IPS-11a (cell line): ENCODE data around the gene ALDH7A1.
"Not testable (repeated sequence)": the region's sequence is repeated elsewhere in the genome, so short reads cannot be mapped to it uniquely, and the experiment has no call there.

Experiments
- H3K4me3 ChIP-seq: one replicate; pipeline ENCODE4 v1.5.1; 2013; ENCODE audit warnings: low read depth, low read length, control low read depth

The ALDH7A1 gene

DNA sequence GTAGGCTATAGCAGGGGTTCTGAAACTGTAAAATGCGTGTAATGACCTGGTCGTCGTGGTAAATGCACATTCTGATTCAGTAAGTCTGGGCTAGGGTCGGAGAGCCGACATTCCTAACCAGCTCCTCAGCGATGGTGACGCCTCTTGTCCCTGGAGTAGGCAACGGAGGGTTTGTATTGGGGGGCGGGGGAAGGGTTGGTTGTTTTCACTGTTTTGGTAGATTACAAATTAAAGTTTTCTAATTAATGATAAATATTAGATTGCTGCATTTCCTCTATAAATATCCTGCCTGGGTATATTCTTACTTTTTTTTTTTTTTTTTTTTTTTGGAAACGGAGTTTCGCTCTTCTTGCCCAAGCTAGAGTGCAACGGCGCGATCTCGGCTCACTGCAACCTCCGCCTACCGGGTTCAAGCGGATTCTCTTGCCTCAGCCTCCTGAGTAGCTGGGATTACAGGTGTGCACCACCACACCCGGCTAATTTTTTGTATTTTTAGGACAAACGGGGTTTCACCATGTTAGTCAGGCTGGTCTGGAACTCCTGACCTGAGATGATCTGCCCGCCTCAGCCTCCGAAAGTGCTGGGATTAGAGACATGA is 566 bp upstream of the ALDH7A1 start:
- H3K4me3 ChIP-seq = peak overlapping the region; percentile 81

DNA sequence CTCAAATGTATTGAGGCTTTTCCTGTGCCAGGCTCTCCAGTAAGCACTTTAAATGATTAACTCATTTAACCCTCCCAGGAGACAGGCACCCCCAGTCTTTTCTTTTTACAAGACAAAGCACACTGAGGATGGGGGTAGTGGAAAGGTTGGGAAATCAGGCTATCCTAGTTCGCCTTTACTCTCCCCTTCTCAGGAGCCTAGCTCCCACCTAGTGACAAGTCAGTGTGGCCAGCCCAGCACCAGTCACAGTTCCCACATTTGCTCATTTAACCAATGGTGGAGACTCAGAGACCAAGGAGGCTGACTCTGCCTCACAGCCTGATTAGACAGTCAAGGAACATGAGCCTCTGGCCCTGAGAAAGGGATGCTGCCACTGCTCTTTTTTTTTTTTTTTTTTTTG is 3.5 kb downstream of the ALDH7A1 start:
- no peak overlapping the region for H3K4me3 ChIP-seq

DNA sequence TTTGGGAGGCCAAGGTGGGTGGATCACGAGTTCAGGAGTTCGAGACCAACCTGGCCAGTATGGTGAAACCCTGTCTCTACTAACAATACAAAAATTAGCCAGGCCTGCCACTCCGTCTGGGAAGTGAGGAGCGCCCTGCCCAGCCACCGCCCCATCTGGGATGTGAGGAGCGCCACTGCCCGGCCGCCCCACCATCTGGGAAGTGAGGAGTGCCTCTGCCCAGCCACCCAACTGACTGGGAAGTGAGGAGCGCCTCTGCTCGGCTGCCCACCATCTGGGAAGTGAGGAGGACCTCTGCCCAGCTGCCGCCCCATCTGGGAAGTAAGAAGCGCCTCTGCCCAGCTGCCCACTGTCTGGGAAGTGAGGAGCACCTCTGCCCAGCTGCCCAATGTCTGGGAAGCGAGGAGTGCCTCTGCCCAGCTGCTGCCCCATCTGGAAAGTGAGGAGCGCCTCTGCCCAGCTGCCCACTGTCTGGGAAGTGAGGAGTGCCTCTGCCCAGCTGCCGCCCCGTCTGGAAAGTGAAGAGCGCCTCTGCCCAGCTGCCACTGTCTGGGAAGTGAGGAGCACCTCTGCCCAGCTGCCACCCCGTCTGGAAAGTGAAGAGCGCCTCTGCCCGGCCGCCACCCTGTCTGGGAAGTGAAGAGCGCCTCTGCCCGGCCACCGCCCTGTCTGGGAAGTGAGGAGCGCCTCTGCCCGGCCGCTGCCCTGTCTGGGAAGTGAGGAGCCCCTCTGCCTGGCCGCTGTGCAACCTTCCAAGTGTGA is 5.3 kb downstream of the ALDH7A1 start:
- no peak overlapping the region for H3K4me3 ChIP-seq

DNA sequence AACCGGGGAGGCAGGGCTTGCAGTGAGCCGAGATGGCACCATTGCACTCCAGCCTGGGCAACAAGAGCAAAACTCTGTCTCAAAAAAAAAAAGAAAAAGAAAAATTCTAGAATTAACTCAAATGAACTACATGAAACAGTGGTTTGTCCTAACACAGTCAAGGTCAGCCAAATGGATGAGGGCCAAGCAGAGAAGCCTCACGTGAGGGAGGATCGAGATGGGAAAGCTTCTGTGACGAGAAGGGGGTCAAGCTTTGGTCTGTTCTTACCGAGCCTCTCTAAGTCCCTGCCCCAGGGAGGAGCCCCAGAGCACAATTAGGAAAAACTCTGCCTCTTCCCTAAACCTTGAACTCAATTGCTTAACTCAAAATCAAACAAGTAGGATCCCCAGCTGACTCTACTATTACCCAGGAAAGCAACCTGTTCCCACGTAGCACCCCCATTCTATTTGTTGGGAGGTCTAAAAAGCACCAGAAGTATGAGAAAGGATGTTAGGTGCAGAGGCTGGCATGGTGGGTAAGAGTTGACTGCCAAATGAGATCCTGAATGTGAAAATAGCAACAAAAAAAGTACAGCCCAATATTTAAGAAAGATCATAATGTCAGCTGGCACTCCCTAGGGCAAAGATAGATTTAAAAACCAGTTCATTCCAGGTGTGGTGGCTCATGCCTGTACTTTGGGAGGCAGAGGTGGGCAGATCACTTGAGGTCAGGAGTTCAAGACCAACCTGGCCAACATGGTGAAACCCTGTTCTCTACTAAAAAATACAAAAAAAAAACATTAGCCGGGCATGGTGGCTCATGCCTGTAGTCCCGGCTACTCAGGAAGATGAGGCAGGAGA is 7.2 kb downstream of the ALDH7A1 start:
- no peak overlapping the region for H3K4me3 ChIP-seq

DNA sequence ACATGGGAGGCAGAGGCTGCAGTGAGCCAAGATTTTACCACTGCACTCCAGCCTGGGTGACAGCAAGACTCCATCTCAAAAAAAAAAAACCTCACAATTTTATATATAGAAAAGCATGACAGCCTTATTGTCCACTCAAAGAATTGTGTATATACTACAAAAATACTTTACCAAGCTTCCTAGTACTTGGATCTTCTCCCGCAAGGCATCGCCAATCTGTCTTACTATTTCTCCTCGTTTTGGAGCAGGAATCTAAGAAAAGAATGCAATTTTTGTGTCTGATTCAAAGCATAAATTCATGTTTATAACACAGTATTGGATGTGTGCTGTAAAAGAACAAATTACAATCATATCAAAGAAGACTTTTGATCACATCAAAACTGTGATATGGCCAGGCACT is 11.3 kb downstream of the ALDH7A1 start:
- H3K4me3 ChIP-seq = no peak overlapping the region

DNA sequence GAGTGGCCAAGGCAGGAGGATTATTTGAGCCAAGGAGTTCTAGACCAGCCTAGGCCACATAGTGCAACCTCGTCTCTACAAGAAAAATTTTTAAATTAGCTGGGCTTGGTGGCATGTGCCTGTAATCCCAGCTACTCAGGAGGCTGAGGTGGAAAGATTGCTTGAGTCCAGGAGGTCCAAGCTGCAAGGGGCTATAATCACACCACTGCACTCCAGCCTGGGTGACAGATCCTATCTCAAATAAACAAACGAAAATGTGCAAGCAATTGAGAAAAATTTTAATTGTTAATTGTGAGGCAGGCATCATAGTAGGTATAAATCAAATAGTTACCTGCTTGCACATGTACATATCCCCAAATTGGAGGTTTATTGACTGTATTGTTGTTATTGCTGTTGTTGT is 15.3 kb downstream of the ALDH7A1 start:
- H3K4me3 ChIP-seq = no peak overlapping the region

DNA sequence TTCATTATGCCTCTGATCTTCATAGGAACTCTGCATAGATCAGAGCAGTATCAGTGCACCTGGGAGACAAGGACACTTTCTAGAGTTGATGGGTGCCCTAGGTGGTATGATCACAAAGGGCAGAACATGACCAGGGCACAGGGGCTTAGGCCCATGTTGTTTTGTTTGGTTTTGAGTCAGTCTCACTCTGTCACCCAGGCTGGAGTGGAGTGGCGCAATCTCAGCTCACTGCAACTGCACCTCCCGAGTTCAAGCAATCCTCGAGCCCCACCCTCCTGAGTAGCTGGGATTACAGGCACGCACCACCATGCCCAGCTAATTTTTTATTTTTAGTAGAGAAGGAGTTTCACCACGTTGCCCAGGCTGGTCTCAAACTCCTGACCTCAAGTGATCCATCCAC is 17.6 kb downstream of the ALDH7A1 start:
- no peak overlapping the region for H3K4me3 ChIP-seq

DNA sequence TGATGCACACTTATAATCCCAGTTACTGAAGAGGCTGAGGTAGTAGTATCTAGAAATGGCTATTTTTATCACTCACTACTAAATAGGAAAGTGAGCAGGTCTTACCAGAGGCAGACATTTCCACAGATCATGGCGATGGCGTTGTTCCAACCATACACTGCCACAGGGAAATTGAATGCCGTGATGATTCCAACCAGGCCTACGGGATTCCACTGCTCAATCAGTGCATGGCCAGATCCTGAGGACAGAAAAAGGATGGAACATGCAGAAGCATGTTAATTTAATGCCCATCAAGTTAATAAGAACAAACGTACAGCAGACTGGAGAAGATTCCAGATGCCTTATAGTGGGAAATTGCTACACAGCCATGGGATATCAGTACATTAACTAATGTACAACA is 18.0 kb downstream of the ALDH7A1 start:
- H3K4me3 ChIP-seq = no peak overlapping the region

DNA sequence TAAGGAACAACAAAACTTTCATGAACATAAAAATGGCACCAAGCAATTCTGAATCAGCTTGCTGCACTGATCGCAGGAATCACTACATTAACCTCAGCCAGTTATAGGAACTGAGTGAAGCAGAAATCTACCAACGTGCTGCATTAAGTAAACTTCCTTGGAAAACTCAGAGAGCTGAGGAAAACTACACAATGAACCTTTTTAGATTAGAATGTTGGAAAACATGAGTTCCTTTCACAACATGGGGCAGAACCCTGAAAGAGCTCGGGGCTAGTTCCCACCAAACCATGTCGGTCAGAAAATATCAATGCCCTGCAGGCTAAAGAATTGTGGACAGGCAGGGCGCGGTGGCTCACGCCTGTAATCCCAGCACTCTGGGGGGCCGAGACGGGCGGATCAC is 19.4 kb downstream of the ALDH7A1 start:
- no peak overlapping the region for H3K4me3 ChIP-seq

DNA sequence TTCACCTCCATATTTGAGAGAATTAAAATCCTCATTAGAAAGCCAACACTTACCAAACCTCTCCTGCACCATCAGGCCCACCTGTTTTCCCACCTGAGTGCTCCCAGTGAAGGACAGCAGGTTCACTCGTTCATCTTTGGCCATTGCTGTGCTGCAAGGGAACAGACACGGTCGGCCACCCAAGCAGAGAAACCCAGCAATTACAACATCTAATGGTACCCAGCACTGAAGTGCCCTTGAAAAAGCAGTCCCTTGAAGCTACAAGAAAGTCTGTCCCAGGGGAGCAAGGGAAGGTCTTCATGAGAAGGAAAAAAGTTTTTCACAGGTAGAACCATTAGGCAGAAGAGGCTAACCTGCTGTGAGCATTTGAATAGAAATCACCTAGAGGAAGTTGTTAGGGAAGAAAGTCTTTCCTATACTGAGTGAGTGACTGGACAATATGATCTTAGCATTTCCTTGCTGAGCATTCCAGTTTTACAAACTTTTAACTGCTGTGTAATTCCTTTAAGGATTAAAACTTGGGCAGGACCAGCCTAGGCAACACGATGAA is 26.7 kb downstream of the ALDH7A1 start:
- H3K4me3 ChIP-seq = no peak overlapping the region

DNA sequence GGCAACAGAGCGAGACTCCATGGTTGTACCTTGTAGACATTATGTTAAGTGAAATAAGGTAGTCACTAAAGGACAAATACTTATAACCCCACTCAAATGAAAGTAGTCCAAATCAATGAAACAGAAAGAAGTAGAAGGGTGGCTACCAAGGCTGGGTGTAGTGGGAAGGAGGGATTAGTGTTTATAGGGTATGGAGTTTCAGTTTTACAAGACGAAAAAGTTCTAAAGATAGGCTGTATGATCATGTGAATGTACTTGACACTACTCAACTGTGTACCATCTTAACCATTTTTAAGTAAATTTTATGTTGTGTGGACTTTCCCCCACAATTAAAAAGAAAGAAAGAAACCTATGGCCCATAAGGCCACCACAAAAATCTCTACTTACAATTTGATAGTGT is 32.2 kb downstream of the ALDH7A1 start:
- no peak overlapping the region for H3K4me3 ChIP-seq

DNA sequence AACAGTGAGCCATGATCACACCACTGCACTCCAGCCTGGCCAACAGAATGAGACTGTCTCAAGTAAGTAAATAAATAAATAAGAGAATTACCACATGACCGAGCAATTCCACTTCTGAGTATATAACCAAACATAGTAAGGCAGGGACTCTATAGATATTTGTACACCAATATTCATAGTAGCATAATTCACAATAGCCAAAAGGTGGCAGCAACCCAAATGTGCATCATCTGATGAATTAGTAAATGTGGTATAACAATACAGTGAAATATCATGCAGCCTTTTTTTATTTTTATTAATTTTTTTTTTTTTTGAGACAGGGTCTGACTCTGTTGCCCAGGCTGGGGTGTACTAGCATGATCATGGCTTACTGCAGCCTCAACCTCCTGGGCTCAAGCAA is 33.1 kb downstream of the ALDH7A1 start:
- no peak overlapping the region for H3K4me3 ChIP-seq

DNA sequence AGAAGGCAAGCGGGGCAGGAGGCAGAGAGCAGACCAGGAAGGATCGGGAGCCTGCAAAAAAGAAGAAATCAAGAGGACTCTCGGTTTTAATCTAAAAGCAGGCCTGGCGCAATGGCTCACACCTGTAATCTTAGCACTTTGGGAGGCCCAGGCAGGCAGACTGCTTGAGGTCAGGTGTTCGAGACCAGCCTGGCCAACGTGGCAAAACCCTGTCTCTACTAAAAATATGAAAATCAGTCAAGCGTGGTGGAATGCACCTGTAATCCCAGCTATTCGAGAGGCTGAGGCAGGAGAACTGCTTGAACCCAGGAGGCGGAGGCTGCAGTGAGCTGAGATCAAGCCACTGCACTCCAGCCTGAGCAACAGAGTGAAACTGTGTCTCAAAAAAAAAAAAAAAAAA is 39.9 kb downstream of the ALDH7A1 start:
- H3K4me3 ChIP-seq = not testable (repeated sequence)

DNA sequence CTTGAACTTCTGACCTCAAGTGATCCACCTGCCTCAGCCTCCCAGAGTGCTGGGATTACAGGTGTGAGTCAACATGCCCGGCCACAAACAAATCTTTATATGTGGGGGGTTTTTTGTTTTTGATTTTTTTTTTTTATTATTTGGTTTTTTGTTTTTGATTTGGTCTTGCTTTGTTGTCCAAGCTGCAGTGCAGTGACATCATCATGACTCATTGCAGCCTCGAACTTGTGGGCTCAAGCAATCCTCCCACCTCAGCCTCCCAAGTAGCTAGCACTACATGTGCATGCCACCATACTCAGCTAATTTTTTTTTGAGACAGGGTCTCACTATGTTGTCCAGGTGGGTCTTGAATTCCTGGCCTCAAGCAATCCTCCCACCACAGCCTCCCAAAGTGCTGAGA is 42.4 kb downstream of the ALDH7A1 start:
- no peak overlapping the region for H3K4me3 ChIP-seq

DNA sequence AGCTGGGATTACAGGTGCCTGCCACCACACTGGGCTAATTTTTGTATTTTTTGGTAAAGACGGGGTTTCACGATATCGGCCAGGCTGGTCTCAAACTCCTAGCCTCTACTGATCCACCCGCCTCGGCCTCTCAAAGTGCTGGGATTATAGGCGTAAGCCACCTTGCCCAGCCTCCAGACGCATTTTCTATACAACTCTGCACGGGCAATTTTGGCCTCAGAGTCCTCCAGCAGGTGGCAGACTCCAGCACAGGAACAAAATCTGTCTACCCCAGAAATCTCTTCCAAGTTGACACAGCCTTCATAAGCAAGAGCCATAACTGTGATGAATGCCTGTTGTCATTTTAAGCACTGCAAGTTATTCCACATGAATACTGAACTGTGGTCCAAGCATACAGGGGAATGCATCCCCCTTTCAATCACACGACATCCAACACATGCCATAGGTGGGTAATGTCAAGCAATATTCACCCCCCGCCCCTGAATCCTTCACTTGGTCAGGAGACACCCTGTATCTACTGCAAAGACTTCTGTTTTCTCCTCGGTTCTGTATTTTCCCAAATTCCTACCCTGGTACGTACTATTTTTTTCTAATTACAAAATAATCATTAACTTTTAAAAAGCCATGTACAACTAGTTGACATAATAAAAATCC is 50.8 kb downstream of the ALDH7A1 start:
- no peak overlapping the region for H3K4me3 ChIP-seq

DNA sequence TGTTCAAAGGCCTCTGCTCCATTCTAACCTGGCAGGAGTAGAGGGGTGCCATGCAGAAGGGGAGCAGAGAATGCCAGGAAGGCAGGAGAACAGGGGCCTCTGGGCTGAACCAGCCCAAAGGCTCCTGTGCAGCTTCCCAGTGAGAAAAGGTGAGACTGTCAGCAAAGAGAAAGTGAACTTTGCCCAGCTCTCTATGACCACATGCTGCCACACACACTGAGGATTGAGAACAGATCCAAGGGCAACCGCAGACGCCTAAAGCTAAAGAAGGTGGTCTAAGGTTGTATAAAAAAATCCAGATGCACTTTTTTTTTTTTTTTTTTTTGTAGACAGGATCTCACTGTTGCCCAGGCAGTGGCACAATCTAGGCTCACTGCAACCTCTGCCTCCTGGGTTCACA is 51.4 kb downstream of the ALDH7A1 start:
- H3K4me3 ChIP-seq = no peak overlapping the region

DNA sequence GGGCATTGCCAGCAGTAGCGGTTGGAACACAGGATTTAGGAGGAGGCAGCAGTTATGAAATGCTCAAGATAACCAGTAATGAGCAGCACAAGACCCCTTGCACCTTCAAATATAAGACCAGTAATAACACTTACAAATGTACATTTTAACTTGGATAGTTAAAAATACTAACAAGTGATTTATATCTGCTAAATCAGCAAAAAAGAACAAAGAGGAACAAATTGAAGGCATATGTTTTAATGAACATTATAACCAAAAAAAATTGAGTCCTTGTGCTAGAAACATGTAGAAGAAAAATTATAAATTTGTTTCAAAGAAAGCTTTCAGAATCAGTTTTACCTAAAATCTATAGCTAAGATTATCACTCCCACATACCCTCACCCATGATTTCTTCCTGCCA is 52.0 kb downstream of the ALDH7A1 start:
- H3K4me3 ChIP-seq = no peak overlapping the region

DNA sequence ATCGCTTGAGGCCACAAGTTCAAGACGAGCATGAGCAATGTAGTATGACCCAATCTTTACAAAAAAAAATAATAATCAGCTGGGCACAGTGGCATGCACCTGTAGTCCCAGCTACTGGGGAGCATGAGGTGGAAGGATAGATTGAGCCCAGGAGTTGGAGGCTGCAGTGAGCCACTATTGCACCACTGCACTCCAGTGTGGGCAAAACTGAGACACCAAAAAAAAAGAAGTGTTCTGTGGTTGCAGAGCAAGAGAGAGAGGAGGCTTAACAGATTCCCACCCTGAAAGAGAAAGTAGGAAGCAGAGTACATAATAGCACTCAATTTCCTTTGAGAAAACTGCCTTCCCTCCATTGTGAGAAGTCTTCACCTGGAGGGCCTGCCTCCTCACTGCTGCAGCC is 52.6 kb downstream of the ALDH7A1 start:
- no peak overlapping the region for H3K4me3 ChIP-seq

DNA sequence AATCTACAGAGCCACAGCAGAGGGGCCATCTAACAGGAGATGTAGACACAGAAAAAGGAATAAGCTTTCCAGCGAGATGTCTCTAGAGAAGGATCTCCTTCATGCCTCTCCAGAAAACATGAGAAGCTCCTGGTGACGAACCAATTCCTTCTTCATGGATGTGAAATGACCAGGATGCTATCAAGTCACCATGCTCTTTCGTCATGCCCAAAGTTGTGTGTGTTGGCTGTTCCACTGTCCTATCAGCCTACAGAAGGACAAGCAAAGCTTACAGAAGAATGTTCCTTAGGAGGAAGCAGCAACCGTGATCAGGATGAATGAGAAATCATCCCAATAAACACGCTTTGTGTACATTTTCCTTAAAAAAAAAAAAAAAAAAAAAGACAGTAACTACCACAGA is 54.4 kb downstream of the ALDH7A1 start:
- H3K4me3 ChIP-seq = no peak overlapping the region

DNA sequence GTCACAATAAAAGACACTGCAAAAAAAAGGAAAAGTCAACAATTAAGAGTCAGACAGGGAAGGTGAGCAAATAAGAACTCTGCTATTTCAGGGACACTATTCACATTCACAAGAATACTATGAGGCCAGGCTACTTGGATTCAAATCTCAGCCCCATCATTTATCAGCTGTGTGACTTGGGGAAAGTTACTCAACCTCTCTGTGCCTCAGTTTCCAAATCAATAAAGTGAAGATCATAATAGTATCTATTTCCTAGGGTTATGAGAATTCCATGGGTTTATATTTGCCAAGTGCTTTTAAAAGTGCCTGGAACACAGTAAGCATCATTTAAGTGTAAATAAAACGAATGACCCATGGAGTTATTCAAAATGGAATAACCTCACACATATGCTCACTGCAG is 56.4 kb downstream of the ALDH7A1 start:
- H3K4me3 ChIP-seq = no peak overlapping the region

DNA sequence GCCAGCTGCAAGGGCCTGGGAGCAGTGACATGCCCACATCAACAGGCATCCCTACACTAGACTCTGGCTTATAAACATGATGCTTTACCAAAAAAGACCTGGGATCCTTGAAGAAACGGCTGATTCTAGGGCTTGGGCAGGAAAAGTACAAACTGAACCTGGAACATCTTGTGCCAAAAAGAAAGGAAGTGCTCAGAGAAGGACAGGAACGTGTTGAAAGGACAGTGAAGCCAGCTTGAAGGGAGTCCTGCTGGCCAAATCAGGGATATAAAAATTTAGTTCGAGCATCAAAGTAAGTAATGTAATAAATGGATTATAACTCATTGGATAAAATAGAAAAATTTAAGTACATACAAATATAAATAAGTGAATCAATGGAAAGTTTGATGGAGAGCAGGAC is 58.1 kb downstream of the ALDH7A1 start:
- no peak overlapping the region for H3K4me3 ChIP-seq
